ENCODE data around the gene SLC47A1.

The SLC47A1 gene, protein sequence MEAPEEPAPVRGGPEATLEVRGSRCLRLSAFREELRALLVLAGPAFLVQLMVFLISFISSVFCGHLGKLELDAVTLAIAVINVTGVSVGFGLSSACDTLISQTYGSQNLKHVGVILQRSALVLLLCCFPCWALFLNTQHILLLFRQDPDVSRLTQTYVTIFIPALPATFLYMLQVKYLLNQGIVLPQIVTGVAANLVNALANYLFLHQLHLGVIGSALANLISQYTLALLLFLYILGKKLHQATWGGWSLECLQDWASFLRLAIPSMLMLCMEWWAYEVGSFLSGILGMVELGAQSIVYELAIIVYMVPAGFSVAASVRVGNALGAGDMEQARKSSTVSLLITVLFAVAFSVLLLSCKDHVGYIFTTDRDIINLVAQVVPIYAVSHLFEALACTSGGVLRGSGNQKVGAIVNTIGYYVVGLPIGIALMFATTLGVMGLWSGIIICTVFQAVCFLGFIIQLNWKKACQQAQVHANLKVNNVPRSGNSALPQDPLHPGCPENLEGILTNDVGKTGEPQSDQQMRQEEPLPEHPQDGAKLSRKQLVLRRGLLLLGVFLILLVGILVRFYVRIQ

DNA sequence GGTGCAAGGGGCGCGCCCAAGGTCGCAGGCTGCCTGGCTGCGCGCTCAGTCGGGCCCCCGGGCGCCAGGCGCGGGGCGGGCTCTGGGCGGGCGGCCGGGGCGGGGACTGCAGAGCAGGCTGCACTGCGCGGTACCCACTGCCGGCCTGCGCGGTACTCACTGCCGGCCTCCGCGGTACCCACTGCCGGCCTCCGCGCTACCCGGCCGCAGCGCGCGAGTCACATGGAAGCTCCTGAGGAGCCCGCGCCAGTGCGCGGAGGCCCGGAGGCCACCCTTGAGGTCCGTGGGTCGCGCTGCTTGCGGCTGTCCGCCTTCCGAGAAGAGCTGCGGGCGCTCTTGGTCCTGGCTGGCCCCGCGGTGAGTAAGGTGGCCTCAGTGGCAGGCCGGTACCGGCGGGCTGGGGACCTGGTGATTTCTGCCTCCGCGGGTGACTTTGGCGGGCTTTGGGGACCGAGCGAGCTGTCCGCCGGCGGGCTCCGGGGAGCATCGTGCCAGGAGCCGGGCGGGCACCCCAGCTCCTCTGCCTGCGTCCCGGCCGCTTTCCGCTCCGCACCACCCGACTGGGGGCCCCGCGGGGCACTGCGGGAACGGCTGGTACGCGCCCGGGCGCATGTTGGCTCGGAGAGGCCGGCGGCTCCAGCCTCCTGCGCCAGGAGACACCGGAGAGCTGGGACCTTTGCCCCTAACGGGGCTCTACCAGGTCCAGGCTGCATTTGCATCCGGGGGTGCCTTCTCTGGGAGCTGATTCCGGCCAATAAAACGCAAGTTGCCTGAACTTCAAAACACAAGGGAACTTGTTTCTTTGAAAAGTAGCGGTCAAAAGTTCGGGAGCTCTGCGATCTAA, at the start of gene SLC47A1:
SLC47A1 (plus strand) TSS at position 137 of the 844 bp plus-strand sequence; CDS start at position 223, 86 bp downstream.
- TF ChIP-seq, protein P1, sequence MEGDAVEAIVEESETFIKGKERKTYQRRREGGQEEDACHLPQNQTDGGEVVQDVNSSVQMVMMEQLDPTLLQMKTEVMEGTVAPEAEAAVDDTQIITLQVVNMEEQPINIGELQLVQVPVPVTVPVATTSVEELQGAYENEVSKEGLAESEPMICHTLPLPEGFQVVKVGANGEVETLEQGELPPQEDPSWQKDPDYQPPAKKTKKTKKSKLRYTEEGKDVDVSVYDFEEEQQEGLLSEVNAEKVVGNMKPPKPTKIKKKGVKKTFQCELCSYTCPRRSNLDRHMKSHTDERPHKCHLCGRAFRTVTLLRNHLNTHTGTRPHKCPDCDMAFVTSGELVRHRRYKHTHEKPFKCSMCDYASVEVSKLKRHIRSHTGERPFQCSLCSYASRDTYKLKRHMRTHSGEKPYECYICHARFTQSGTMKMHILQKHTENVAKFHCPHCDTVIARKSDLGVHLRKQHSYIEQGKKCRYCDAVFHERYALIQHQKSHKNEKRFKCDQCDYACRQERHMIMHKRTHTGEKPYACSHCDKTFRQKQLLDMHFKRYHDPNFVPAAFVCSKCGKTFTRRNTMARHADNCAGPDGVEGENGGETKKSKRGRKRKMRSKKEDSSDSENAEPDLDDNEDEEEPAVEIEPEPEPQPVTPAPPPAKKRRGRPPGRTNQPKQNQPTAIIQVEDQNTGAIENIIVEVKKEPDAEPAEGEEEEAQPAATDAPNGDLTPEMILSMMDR (IDR thresholded peaks at IDR 0.05; ENCODE audit: low read depth, low read length, missing control alignments), result no peak
- DNase-seq (ENCODE audit: low read depth), result no peak
- H3K4me3 ChIP-seq (ENCODE audit: low read depth, low read length), result peak within 1 kb of the TSS; percentile 38
- in situ Hi-C loops (cut with HindIII; ENCODE audit: low sequenced_read_pairs), result no loop called here

DNA sequence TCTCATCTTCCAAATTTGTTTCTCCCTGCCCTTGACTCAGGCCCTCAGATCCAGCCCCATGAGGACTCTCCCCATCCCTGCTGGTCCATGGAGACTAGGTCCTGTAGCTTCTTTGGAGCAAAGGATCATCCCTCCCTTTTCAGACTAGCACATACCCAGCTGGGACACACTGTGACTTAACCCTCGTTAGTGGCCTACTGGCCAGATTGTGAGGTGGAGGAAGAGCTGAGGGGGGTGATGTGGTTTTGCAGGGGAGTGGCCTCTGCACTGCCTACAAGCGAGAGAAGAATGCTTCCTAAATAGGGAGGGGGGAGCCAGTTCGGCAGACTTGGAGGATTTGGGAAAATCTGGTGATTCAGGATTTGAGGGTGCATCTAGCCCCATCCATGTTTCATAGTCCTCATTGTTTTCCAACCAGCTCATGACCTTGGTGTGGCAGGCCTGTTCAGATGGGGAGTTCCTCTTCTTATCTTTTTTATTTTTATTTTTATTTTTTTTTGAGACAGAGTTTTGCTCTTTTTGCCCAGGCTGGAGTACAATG, 47.8 kb upstream of the SLC47A1 start:
- no peak for DNase-seq (ENCODE audit: low read depth)
- H3K4me3 ChIP-seq (ENCODE audit: low read depth, low read length), result no peak overlapping the region
- in situ Hi-C loops (cut with HindIII; ENCODE audit: low sequenced_read_pairs), result no loop called here
- TF ChIP-seq, protein P1 (IDR thresholded peaks at IDR 0.05; ENCODE audit: low read depth, low read length, missing control alignments), result no peak

DNA sequence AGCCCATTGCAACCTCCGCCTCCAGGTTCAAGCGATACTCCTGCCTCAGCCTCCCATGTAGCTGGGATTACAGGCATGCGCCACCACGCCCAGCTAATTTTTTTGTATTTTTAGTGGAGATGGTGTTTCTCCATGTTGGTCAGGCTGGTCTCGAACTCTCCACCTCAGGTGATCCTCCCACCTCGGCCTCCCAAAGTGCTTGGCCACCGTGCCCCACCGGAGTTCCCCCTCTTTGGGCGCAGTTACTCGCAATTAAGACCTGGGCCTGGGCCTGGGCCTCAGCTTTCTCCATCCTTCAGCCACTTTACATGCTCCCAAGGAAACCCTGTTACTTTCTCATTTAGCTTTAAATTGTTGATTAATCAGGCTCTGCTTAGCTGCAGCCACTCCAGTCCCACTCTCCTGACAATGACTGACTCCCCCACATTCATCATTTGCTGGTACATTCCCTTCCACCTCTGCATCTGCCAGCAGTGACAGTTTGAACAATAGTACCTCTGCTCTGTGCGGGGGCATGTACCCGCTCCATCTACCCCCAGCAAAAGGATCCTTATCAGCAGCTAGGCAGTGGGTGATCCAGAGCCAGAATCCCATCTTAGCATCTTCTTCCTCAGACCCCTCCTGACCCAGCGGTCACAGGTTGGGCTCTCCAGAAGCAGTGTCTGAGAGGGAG, 47.2 kb upstream of the SLC47A1 start:
- TF ChIP-seq, protein P1 (IDR thresholded peaks at IDR 0.05; ENCODE audit: low read depth, low read length, missing control alignments), result no peak
- H3K4me3 ChIP-seq (ENCODE audit: low read depth, low read length), result no peak overlapping the region
- DNase-seq (ENCODE audit: low read depth), result no peak
- in situ Hi-C loops (cut with HindIII; ENCODE audit: low sequenced_read_pairs), result no loop called here

DNA sequence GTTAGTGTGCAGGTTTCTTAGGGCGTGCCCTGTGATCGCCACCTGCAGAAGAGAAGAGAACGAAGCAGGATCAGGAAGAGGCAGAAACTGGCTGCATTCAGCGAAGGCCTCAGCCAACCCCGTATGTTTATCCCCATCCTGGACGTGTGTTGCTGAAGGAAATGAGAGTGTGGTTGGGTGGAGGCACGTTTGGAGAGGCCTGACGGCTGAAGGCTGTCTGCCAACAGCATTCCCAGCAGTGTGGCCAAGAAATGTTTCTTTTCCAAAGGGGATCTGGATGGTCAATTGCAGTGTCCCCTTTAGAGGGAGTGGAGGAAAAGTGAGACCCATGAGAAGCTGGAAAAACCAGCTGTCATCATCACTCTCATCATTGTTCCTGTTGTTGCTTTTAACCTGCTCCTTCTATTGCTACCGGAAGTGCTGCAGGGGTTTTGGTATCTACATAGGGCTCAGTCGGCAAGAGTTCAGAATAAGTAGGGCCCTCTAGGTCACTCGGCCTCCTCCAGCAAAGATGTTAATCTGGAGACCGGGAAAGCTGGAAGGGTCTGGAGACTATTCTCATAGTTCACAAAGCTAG, 46.5 kb upstream of the SLC47A1 start:
- in situ Hi-C loops (cut with HindIII; ENCODE audit: low sequenced_read_pairs), result no loop called here
- no peak overlapping the region for H3K4me3 ChIP-seq (ENCODE audit: low read depth, low read length)
- TF ChIP-seq, protein P1 (IDR thresholded peaks at IDR 0.05; ENCODE audit: low read depth, low read length, missing control alignments), result no peak

DNA sequence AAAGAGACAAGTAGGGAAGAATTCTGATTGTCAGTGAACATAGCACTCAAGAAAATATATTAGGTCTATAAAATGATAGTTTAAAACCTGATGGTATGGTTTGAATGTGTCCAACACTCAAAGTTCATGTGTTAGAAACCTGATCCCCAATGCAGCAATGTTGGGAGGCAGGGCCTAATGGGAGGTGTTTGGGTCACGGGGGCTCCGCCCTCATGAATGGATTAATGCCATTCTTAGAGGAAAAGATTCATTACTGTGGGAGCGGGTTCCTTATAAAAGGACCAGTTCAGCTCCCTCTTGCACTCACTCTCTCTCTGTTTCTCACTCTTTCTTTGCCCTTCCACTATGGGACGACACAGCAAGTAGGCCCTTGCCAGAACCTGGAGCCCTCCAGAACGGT, 41.5 kb upstream of the SLC47A1 start:
- no peak for DNase-seq (ENCODE audit: low read depth)
- in situ Hi-C loops (cut with HindIII; ENCODE audit: low sequenced_read_pairs), result no loop called here
- no peak overlapping the region for H3K4me3 ChIP-seq (ENCODE audit: low read depth, low read length)
- TF ChIP-seq, protein P1 (IDR thresholded peaks at IDR 0.05; ENCODE audit: low read depth, low read length, missing control alignments), result no peak

More for the DNA sequence above, 46.5 kb upstream of the SLC47A1 start:
- no peak for DNase-seq (ENCODE audit: low read depth)
